Upper lobe of right lung (tissue), 1 donor: ENCODE results near the gene GAA. TPM values are rescaled to one million over a fixed set of nuclear protein-coding genes. Genes with fewer than 3 reads are reported as not detected.
A peak's percentile ranks its signal among the peaks of the same experiment; 100 is the strongest.

Experiments used
- ATAC-seq: fragments of 200-7000 bp; cut with Tn5 transposase; one replicate; pipeline ENCODE4 v1.9.1; 2020; ENCODE audit warnings: mild to moderate bottlenecking, moderate library complexity
- DNase-seq: peaks from one replicate; pipeline ENCODE4 v3.0.0-alpha.2; 2020
- H3K27ac ChIP-seq: fragments of 200-600 bp; one replicate; pipeline ENCODE4 v1.8.0; 2022
- H3K27me3 ChIP-seq: fragments of 200-600 bp; one replicate; pipeline ENCODE4 v1.8.0; 2022; ENCODE audit warnings: mild to moderate bottlenecking
- H3K36me3 ChIP-seq: fragments of 200-600 bp; one replicate; pipeline ENCODE4 v1.8.0; 2022
- H3K4me1 ChIP-seq: fragments of 200-600 bp; one replicate; pipeline ENCODE4 v1.8.0; 2022
- H3K4me3 ChIP-seq: fragments of 200-600 bp; one replicate; pipeline ENCODE4 v1.8.0; 2022; ENCODE audit warnings: mild to moderate bottlenecking
- H3K9me3 ChIP-seq: fragments of 200-600 bp; one replicate; pipeline ENCODE4 v1.8.0; 2022
- CTCF ChIP-seq: fragments of 200-600 bp; IDR thresholded peaks from one replicate; pipeline ENCODE4 v1.8.0; 2022; ENCODE audit warnings: antibody characterized with exemption
- intact Hi-C: fragments of 100-400 bp; cut with DNase I; formaldehyde crosslinking; loops from one replicate; pipeline ENCODE4 v1.11.0; 2022
- total RNA-seq: library from RNA; stranded (reverse); fragmentation: NEBNext Ultra II Directional; extraction: Animal tissue kit (Norgen Biotek cat#: 25700); gene quantifications from one replicate; pipeline ENCODE4 v1.2.1, GENCODE V29; 2021
- donor health status: DM: no; HTN: yes; CAD: no; lungs with severe emphysema.

Gene GAA
- total RNA-seq, 1 donor from 2014 or later, result 99.1 TPM

GRCh38 chr17:80092959-80093358 lies 8.4 kb upstream of the GAA start:
- Histone ChIP-seq H3K9me3 (no peaks in the 10 kb centered on the region), H3K27ac (peak overlapping the region; percentile 63), H3K4me3 (no peak overlapping the region), H3K36me3 (no peaks in the 10 kb centered on the region), H3K4me1 (no peaks in the 10 kb centered on the region), H3K27me3 (no peaks in the 10 kb centered on the region)
- TF ChIP-seq CTCF, result no peak
- intact Hi-C loops, result no loop called here
- DNase-seq, result no peak
- ATAC-seq, result peak; percentile 86

GRCh38 chr17:80095038-80095843 lies 6.1 kb upstream of the GAA start:
- no peak for DNase-seq
- TF ChIP-seq CTCF, result no peak
- Histone ChIP-seq H3K27me3 (no peaks in the 10 kb centered on the region), H3K9me3 (no peaks in the 10 kb centered on the region), H3K27ac (no peak overlapping the region), H3K36me3 (no peaks in the 10 kb centered on the region), H3K4me3 (no peak overlapping the region), H3K4me1 (no peaks in the 10 kb centered on the region)
- intact Hi-C loops, result no loop called here
- ATAC-seq, result no peak

GRCh38 chr17:80095844-80096475 lies 5.4 kb upstream of the GAA start:
- ATAC-seq (no peak), DNase-seq (no peak)
- intact Hi-C loops, result no loop called here
- H3K4me3 ChIP-seq, result no peak overlapping the region
- peaks cover 5% of the 10 kb centered on the region for H3K4me1 ChIP-seq
- no peak overlapping the region for H3K27ac ChIP-seq
- no peaks in the 10 kb centered on the region for H3K36me3 ChIP-seq
- H3K27me3 ChIP-seq, result no peaks in the 10 kb centered on the region
- H3K9me3 ChIP-seq, result no peaks in the 10 kb centered on the region
- TF ChIP-seq CTCF, result no peak

GRCh38 chr17:80096561-80097021 lies 4.8 kb upstream of the GAA start:
- Histone ChIP-seq H3K27ac (no peak overlapping the region), H3K9me3 (no peaks in the 10 kb centered on the region), H3K27me3 (no peaks in the 10 kb centered on the region), H3K4me1 (peaks cover 5% of the 10 kb centered on the region), H3K4me3 (no peak overlapping the region), H3K36me3 (no peaks in the 10 kb centered on the region)
- DNase-seq (no peak), ATAC-seq (no peak)
- intact Hi-C loops, result no loop called here
- no peak for TF ChIP-seq CTCF

- Histone ChIP-seq H3K4me3 (no peak overlapping the region), H3K36me3 (no peaks in the 10 kb centered on the region), H3K27ac (no peak overlapping the region), H3K9me3 (no peaks in the 10 kb centered on the region), H3K27me3 (no peaks in the 10 kb centered on the region), H3K4me1 (peaks cover 9% of the 10 kb centered on the region)
- TF ChIP-seq CTCF, result no peak
- no peak for DNase-seq
- intact Hi-C loops, result no loop called here
- ATAC-seq, result no peak
Observed at GRCh38 chr17:80097127-80097621, 4.2 kb upstream of the GAA start.
